Measurements from ENCODE around the gene TELO2.

Gene TELO2

DNA sequence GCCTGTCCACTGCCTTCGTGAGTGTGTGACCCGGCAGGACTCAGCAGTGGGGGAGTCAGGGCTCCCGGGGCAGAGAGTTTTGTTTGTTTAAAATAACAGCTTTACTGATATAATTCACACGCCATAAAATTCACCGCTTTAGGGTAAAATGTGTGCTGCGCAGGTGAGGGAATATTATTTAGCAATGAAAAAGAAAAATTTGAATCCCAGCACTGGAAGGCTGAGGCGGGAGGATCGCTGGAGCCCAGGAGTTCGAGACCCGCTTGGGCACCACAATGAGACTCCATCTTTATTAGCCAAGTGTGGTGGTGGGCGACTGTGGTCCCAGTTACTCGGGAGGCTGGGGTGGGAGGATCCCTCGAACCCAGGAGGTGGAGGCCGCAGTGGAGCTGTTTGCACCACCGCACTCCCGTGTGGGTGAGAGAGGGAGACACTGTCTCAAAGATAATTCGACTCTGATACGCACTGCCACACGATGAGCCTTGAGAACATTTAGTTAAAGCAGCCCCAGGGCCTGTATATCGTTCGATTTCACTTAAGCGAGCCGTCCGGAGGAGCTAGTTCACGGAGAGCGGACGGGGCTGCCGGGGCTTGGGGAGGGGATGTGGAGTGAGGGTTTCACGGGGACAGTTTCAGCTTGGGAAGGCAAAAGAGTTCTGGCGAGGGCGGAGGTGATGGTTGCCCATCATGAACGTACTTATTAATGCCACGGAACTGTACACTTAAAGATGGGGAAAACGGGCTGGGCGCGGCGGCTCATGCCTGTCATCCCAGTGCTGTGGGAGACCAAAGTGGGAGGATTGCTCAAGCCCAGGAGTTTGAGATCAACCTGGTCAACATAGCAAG, 10.2 kb downstream of the TELO2 start:
- DNase-seq (ENCODE audit: low read depth): no peak
- TF ChIP-seq, protein P1, sequence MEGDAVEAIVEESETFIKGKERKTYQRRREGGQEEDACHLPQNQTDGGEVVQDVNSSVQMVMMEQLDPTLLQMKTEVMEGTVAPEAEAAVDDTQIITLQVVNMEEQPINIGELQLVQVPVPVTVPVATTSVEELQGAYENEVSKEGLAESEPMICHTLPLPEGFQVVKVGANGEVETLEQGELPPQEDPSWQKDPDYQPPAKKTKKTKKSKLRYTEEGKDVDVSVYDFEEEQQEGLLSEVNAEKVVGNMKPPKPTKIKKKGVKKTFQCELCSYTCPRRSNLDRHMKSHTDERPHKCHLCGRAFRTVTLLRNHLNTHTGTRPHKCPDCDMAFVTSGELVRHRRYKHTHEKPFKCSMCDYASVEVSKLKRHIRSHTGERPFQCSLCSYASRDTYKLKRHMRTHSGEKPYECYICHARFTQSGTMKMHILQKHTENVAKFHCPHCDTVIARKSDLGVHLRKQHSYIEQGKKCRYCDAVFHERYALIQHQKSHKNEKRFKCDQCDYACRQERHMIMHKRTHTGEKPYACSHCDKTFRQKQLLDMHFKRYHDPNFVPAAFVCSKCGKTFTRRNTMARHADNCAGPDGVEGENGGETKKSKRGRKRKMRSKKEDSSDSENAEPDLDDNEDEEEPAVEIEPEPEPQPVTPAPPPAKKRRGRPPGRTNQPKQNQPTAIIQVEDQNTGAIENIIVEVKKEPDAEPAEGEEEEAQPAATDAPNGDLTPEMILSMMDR (IDR thresholded peaks at IDR 0.05; ENCODE audit: low read length, missing control alignments): no peak
- no peak overlapping the region for H3K4me3 ChIP-seq (replicated peaks; ENCODE audit: low read depth, low read length)

DNA sequence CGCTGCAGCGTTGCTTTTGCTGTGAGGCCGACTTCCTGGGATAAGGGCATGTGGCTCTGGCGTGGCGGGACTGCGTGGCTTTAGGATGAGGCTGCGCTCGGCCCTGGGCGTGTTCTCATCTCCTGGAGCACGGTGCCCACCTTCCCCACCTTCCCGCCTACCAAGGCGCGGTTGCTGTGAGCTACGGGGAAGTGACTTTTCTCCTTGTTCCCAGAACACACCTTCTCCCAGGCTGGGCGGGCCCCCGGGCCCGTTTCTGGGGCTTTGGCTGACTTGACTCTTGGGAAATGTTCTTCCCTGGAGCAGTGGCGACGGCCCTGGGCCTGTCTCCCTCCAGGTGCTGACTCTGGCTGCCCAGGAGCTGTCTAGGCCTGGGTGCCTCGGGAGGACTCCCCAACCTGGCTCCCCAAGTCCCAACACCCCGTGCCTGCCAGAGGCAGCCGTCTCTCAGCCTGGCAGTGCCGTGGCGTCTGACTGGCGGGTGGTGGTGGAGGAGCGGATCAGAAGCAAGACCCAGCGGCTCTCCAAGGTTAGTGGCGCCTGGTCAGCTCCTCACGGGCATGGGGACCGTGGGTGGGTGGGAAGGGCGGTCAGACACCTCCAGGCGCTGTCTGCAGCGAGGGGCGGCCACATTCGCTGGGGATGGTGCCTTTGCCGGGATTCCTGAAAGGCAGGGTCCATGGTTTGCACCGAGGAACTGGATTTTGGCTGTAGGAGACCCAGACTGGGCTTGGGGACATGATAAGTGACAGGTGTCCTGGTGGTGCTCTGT, 12.1 kb downstream of the TELO2 start:
- no peak overlapping the region for H3K4me3 ChIP-seq (replicated peaks; ENCODE audit: low read depth, low read length)
- TF ChIP-seq, protein P1 (IDR thresholded peaks at IDR 0.05; ENCODE audit: low read length, missing control alignments): no peak
- DNase-seq (ENCODE audit: low read depth): no peak

- DNase-seq (ENCODE audit: low read depth): no peak
- TF ChIP-seq, protein P1 (IDR thresholded peaks at IDR 0.05; ENCODE audit: low read length, missing control alignments): no peak
- H3K4me3 ChIP-seq (replicated peaks; ENCODE audit: low read depth, low read length): no peak overlapping the region
These were observed 12.8 kb downstream of the TELO2 start for GRCh38 chr16:1505912-1506311.

- DNase-seq (ENCODE audit: low read depth): no peak
- TF ChIP-seq, protein P1 (IDR thresholded peaks at IDR 0.05; ENCODE audit: low read length, missing control alignments): no peak
- no peak overlapping the region for H3K4me3 ChIP-seq (replicated peaks; ENCODE audit: low read depth, low read length)
These were observed 13.5 kb downstream of the TELO2 start for GRCh38 chr16:1506494-1507213.

DNA sequence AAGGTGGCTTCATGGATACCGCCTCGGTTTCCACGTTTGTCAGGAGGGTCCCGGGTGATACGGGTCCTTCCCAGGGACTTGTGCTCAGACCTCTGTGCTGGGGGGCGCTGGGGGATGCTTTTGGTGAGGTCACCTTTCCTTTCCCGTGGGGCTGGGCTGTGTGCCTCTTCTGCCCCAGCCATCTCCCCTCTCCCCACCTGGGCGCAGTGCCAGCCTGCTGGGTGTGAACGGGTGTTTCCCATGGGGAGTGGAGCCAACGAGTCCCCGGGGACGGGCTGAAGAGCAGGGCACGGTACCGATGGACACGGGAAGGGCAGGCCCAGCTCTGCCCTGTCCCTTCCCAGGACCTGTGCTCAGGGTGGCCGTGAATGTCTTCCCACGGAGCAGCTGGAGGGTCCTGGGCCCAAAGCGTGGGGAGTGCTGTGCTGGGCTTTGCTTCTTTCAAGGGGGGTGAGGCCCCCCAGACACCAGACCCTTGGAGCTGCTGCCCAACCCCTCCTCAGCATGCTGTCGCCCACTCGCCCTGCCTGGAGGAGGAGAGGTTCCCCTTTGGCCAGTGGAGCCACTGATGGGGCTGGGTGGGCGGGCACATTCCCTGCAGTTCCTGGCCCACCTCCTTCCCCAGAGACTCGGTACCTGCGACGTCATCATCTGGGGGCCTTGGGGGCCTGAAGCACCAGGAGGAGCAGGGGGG, 15.5 kb downstream of the TELO2 start:
- no peak for DNase-seq (ENCODE audit: low read depth)
- TF ChIP-seq, protein P1 (IDR thresholded peaks at IDR 0.05; ENCODE audit: low read length, missing control alignments): no peak
- H3K4me3 ChIP-seq (replicated peaks; ENCODE audit: low read depth, low read length): no peak overlapping the region

Measured in fibroblast of pulmonary artery (primary cell).